GM12892 (cell line): Measurements from ENCODE around the gene TRPC4AP.

Source experiments
- POLR2A ChIP-seq: IDR thresholded peaks from 2 replicates; pipeline ENCODE4 v1.6.1; 2011; ENCODE audit warnings: low read depth, low read length, control low read depth
- POLR2AphosphoS5 ChIP-seq: IDR thresholded peaks from 2 replicates; pipeline ENCODE4 v1.6.1; 2011; ENCODE audit warnings: low read depth, low read length, control low read depth

DNA sequence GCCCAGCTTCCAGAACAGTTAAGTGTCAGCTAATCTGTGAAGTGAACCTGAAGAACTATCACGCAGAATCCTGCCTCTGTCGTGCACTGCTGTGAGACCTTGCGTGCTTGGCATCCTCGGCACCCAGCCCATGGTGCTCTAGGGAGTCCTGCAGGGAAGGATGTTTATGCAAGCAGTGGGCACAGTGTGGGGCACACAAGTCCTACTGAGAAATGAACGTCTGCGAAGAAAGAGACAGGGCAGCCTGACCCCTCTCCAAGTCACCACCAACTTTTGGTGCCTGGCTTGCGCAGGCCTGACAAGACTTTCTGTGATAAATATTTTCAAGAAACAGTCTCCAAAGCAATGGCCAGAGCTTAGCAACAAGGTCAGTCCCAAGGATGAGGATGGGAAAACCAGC, 69.0 kb downstream of the TRPC4AP start:
- TF ChIP-seq POLR2A (no peak), POLR2AphosphoS5 (no peak)
